NCI-H2227 treated with DMSO at 0.1 percent for 48 hours (cell line): Measurements from ENCODE around the gene STRIP1.
A peak's percentile ranks its signal among the peaks of the same experiment; 100 is the strongest.
"Not testable (repeated sequence)": the region's sequence is repeated elsewhere in the genome, so short reads cannot be mapped to it uniquely, and the experiment has no call there.

ENCODE experiments used
- DNase-seq: peaks from one replicate; lab custom pipeline; 2025; lab: John Stamatoyannopoulos, UW

The STRIP1 gene

GRCh38 chr1:110070671-110071242 is 36.3 kb downstream of the STRIP1 start, which contains the start of gene ALX3:
ALX3 (minus strand) TSS chr1:110070672; CDS start chr1:110070612, 60 bp downstream.
- no peak for DNase-seq

DNA sequence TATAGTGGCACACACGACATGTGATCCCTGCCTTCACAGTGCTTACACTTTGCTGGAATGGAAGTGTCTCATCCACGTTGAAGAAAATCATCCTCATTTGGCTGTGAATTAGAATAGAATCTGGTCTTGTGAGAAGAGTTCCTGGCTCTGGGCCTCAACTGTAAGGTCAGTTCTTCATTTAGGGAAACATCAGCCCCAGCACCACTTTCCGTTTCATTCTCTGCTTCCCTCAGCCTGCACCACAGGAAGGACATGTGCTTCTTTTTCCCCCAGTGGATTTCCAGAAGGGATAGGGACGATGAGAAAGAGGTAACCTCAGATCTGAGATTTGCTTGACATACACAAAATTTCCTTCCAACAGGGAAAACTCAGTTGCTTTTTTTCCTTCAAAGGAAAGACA is 39.7 kb downstream of the STRIP1 start:
- DNase-seq = no peak

GRCh38 chr1:110076789-110077500 is 42.5 kb downstream of the STRIP1 start:
- no peak for DNase-seq

GRCh38 chr1:110079995-110080394 is 45.6 kb downstream of the STRIP1 start:
- DNase-seq = not testable (repeated sequence)

GRCh38 chr1:110081061-110081460 is 46.6 kb downstream of the STRIP1 start:
- no peak for DNase-seq

DNA sequence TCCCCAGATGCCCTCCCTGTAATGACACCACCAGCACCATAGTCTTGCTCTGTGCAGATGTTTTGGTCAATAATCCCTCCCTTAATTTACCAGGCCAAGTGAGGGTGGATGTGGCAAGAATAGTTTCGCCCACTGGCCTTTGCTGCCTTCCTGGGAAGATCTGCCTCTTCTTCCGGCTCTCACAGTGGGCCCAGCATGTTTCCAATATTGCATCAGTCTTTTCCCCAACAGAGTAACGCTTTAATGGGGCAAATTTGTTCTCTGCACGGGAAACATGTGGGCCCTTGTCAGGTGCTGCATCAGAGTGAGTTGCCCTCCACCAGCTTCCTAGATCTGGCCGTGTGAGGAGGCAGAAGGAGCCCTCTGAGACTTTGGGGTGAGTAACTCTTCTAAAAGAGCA is 48.1 kb downstream of the STRIP1 start:
- no peak for DNase-seq

DNA sequence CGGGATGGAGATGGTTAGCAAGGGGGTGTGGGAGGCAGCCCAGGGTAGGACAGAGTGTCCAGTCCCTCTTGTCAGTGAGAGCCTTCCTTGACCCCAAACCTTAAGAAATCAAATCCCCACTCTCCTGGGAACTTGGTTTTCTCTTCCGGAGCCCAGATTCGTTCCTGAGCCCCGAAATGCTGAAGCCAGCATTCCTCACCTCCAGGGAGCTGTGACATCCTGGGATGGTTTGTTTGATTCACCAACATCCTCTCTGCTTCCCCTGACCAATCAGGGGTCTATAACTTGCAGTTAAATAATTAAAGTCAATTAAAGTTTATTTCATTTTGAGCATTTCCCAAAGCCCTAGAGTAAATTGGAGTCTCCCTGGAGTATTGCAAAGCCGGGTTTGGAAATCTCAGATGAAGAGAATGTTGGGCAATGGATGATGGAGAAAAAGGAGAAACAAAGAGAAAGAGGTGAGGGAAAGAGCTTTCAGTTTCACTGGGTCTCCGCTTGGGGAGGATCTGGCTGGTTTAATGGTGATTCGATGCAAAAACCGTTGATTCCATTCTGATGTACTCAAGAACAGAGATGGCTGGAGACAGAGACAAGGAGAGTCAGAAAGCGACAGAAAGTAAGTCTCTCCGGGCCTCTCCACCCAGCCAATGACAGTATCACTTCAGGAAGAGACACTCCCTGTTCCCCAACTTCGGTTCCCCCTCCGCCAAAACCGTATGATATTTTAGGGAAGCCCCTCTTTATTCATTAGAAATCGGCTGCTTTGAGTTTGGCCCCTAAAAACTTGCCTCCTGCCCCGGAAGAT is 48.8 kb downstream of the STRIP1 start:
- no peak for DNase-seq

DNA sequence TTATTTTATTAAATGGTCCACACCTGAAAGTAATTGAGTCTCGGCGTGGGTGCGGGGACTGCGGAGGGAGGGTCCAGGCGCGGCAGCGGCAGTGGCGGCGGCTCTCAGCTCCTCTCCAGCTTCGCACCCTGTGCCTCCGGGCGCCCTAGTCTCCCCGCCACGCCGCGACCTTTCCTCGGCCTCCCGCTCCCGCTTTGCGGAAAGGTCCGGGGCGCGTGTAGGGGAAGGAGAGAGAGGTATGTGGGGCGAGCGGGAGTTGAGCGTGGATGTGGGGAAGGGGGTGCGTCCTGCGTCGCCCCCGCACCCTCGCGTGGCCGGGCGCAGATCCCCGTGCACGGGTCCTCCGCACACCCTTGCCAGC is 49.4 kb downstream of the STRIP1 start:
- DNase-seq = no peak

DNA sequence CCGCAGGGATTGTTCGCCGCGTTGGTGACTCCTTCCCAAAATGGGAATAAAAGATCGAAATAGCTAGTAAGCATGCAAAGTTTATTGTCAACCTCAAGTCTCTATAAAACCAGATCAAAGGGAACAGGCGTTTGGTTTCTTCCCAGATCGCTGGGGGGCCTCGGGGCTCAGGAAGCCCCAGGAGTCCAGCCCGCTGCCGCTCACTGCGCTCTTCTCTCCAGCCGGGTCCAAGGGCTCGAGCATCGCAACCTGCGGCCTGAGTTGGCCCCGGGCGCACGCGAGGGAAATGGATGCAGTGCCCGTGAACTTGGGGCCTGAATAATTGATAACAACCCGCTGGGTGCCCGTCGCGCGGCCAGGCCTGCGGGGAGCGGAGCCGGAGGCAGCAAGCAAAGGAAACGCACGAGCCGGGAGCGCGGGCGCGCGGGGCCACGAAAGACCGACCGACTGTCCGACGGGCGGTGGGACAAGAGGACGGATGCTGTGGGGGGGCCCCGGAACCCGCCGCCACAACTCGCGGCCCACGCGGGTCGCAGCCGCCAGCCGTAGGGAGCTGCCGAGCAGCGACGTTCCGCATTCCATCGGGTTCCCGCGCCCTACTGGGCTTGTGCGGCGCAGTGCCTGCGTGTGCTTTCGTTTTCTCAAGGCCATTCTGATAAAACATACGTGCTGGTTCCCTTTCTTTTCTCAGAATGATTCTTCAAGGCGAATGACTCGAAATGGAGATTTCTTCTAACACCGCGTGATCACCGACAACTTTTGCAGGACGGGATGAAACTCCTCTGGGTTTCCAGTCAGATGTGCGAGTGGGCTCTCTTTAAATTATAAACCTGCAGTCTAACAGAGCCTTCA is 50.0 kb downstream of the STRIP1 start:
- no peak for DNase-seq

DNA sequence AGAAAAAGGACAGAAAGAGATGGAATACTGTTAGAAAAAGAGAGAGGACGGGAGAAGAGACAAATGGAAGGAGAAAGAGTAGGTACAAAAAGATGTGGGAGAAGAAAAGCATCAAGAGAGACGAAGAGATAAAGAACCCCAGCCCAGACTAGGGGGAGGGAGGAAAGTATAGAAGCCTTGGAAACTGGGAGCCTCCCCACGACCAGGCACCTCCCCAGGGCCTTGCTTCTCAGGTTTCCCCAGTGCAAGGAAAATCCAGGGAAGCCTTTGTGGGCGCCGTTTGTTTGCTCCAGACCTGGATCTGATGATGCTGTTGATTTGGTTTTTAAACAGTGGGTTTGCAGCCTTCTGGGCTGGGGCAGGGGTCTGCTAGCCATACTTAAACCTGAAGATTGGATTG is 51.2 kb downstream of the STRIP1 start:
- DNase-seq = no peak

- no peak for DNase-seq
Measured at GRCh38 chr1:110086961-110087360, 52.5 kb downstream of the STRIP1 start.

DNA sequence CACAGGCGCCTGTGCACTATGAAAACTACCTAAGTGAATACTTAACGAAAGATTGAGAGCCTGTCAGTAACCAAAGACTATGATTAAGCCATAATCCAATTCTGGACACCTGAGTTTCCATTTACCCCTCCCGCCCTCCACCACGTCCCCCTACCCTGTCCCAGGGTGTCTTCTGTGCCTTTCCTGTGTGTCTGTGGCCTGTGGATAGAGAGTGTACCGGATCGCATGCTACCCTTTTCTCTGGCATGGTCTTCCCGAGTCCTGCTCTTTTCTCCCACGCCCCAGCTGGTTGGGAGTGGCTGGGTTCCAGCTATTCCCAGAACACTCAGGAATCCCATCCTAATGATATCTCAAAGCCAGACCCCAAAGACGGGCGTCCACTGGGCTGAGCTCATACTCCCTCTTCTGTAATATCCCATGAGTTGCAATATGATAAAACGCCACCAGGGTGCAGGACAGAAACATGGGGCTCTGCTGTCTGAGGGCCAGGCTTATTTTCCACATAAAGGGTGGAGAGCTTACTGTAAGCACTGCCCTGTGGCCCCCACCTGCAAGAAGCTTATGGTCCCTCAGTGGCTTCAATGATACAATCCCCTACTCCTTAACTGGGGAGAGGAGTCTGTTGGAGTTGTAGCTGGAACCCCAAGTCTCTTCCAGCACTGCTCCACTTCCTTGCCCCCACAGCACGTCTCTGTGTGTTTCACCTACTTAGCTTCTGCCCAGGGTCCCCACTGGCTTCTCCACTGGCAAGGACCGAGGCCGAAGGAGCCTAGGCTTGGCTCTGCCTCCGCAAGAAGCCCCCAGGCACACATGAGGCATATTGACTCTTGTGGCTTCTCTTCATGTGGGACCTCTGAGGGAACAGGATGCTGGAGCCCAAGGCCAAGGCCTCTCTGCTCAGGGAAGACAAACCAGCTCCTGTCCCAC is 53.7 kb downstream of the STRIP1 start:
- DNase-seq = peak; percentile 49

DNA sequence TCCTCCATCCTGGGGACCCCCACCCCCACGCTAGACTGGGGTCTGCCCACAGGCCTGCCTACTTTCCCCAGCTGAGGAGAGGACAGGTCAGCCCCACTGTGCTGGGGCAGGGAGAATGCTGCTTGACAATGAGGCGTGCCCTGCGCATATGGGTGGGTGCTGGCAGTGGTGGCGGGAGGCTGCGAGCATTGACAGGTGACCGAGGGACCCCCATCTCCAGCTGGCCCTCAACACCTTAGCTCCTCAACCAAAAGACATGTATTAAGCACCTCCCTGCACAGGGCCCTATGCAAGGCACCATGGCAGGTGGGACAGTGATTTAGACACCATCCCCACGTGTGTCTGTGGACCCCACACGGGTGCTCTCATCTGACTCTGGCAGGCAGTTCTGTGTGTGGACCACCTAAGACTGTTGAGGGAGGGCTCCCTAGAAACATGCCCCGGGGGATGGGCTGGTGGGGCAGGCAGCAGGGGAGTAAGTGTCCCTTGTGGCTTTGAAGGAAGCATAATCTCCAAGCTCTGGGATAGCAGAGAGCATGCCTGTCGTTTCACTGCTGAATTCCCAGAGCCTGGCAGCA is 54.4 kb downstream of the STRIP1 start:
- no peak for DNase-seq

DNA sequence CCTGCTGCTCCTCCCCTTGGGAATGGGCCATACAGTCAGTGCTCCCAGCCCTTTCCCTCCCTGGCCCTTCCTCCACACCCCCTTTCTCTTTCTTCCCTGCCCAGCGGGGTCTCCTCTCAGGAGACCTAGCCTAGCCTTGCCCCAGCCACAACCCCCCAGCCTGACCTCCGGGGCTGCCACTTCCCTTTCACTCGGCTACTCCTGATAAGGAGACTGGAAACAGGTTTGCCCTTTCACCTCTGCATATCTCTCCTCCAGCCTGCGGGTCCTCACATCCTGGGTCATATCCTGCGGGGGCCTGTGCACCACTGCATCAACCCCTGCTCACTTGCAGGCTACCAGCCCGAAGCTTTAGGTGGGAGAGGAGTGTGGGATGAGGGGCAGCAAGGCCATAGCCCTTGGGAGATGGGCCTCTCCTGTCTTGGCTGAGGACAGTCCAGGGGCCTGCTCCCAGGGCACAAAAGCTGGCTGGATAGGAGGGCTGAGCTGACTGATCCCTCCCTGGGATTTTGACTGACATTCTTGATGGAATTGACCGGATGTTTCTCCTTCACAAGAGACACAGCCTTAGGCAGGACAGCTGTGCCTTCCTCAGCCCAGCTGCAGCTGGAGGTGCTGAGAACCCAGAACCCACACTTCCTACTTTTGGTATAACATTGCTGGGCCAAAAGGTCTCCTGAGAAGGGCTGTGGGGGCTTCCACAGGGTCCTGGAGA is 55.3 kb downstream of the STRIP1 start:
- DNase-seq = no peak

- DNase-seq = no peak
Measured at GRCh38 chr1:110091381-110091780, 57.0 kb downstream of the STRIP1 start.

GRCh38 chr1:110091791-110092190 is 57.4 kb downstream of the STRIP1 start:
- DNase-seq = no peak

GRCh38 chr1:110092991-110093390 is 58.6 kb downstream of the STRIP1 start:
- DNase-seq = no peak

- no peak for DNase-seq
Measured at GRCh38 chr1:110094931-110095654, 60.7 kb downstream of the STRIP1 start.

GRCh38 chr1:110097507-110098221 is 63.2 kb downstream of the STRIP1 start:
- DNase-seq = no peak
